ENCODE measurements around the gene TNNI2. TPM values are rescaled to one million over a fixed set of nuclear protein-coding genes. Genes with fewer than 3 reads are reported as not detected.
A peak's percentile ranks its signal among the peaks of the same experiment; 100 is the strongest.

The TNNI2 gene
- total RNA-seq, 4 donors from 2014 or later, result 1.0 TPM; not detected in 3

GRCh38 chr11:1880746-1881441 lies 42.1 kb downstream of the TNNI2 start:
- no peak for ATAC-seq
- H3K4me3 ChIP-seq, result no peak overlapping the region
- peaks cover 0 to 69% (median 48%) of the 10 kb centered on the region in 3 donors for H3K4me1 ChIP-seq
- WGBS, 2 donors (ENCODE audit: low coverage in 1 of 2), result no CpG with 5 or more reads among the region's 9 CpGs
- no peaks in the 10 kb centered on the region for H3K9me3 ChIP-seq
- H3K27ac ChIP-seq, result peak overlapping the region; percentile 21 to 88 (median 80)
- TF ChIP-seq POLR2A (IDR thresholded peaks at IDR 0.05) (no peak), POLR2AphosphoS5 (IDR thresholded peaks at IDR 0.05) (no peak), EP300 (IDR thresholded peaks at IDR 0.05) (no peak)
- TF ChIP-seq, protein P1, sequence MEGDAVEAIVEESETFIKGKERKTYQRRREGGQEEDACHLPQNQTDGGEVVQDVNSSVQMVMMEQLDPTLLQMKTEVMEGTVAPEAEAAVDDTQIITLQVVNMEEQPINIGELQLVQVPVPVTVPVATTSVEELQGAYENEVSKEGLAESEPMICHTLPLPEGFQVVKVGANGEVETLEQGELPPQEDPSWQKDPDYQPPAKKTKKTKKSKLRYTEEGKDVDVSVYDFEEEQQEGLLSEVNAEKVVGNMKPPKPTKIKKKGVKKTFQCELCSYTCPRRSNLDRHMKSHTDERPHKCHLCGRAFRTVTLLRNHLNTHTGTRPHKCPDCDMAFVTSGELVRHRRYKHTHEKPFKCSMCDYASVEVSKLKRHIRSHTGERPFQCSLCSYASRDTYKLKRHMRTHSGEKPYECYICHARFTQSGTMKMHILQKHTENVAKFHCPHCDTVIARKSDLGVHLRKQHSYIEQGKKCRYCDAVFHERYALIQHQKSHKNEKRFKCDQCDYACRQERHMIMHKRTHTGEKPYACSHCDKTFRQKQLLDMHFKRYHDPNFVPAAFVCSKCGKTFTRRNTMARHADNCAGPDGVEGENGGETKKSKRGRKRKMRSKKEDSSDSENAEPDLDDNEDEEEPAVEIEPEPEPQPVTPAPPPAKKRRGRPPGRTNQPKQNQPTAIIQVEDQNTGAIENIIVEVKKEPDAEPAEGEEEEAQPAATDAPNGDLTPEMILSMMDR (IDR thresholded peaks at IDR 0.05), result no peak
- no peaks in the 10 kb centered on the region for H3K27me3 ChIP-seq
- peaks cover 0 to 17% of the 10 kb centered on the region in 2 donors for H3K36me3 ChIP-seq

GRCh38 chr11:1881442-1882264 lies 42.9 kb downstream of the TNNI2 start:
- H3K27ac ChIP-seq, result peak overlapping the region in 3 of 4 donors; percentile 79 to 88 (median 81)

DNA sequence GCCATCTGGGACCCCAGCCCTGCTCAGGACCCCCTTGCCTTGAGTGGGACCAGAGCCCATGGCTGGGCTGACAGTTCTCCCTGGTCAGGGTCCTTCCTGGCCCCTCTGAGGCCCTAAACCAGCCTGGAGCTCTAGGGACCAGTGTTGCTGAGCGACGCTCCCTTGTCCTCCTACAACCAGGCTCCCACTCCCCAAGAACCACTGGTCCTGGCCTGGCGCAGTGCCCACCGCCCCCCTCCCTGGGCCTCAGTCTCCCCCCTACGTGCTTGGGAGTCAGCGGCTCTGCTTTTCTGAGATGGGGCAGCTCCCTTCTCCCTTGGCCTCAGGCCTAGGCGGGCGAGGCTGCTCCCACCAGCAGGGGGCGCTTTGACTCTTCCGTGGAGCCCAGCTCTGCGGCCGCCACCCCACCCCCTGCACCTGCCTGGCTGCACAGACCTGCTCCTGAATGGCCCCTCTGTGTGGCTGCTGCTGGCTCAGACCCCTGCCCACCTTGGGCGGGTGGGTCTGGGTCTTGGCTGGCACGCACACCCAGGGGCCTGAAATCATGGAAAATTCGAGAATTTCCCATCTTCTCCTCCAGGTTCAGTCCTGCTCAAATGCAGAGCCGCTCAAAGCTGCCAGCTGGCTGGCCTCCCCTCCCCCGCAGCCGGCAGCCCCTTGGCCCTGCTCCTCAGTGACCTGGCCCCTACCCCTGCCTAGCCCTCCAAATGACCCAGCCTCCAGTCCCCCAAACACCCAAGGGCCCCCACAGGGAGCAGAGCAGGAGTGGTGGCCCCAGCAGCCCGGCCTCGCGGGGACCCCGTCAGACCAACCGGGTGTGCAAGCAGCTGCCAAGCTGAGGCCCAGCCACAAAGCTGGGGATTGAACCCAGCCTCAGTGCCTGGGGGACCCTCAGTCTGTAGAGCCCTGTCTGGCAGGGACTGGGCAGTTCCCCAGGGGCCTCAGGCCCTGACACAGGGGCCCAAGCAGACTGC lies 43.8 kb downstream of the TNNI2 start:
- no peak for TF ChIP-seq POLR2AphosphoS5 (IDR thresholded peaks at IDR 0.05)
- no peak for TF ChIP-seq POLR2A (IDR thresholded peaks at IDR 0.05)
- TF ChIP-seq EP300 (IDR thresholded peaks at IDR 0.05), result no peak
- TF ChIP-seq, protein P1 (IDR thresholded peaks at IDR 0.05), result peak in 3 of 4 experiments; percentile 88 to 97 (median 96)
- H3K27me3 ChIP-seq, result no peaks in the 10 kb centered on the region
- no peaks in the 10 kb centered on the region for H3K9me3 ChIP-seq
- ATAC-seq, result peak; percentile 83
- peaks cover 0 to 52% (median 32%) of the 10 kb centered on the region in 3 donors for H3K4me1 ChIP-seq
- H3K36me3 ChIP-seq, result peaks cover 0 to 32% of the 10 kb centered on the region in 2 donors
- WGBS, 2 donors (ENCODE audit: low coverage in 1 of 2), result 48% methylated on average over 3 of the region's 23 CpGs; no CpG with 5 or more reads in 1 of the 2 donors
- H3K4me3 ChIP-seq, result peak overlapping the region in 1 of 2 donors; percentile 2
- H3K27ac ChIP-seq, result peak overlapping the region in 3 of 4 donors; percentile 79 to 88 (median 81)

More at GRCh38 chr11:1881442-1882264, 42.9 kb downstream of the TNNI2 start:
- Histone ChIP-seq H3K4me1 (peaks cover 0 to 61% (median 41%) of the 10 kb centered on the region in 3 donors), H3K27me3 (no peaks in the 10 kb centered on the region), H3K4me3 (no peak overlapping the region), H3K9me3 (no peaks in the 10 kb centered on the region), H3K36me3 (peaks cover 0 to 24% of the 10 kb centered on the region in 2 donors)
- TF ChIP-seq EP300 (IDR thresholded peaks at IDR 0.05), result no peak
- TF ChIP-seq, protein P1 (IDR thresholded peaks at IDR 0.05), result no peak
- no peak for TF ChIP-seq POLR2AphosphoS5 (IDR thresholded peaks at IDR 0.05)
- TF ChIP-seq POLR2A (IDR thresholded peaks at IDR 0.05), result no peak
- peak; percentile 20 for ATAC-seq
- WGBS, 2 donors (ENCODE audit: low coverage in 1 of 2), result no CpG with 5 or more reads among the region's 43 CpGs

- Histone ChIP-seq H3K9me3 (no peaks in the 10 kb centered on the region), H3K27me3 (no peaks in the 10 kb centered on the region), H3K4me1 (peaks cover 0 to 44% (median 30%) of the 10 kb centered on the region in 3 donors), H3K36me3 (peaks cover 0 to 42% of the 10 kb centered on the region in 2 donors), H3K4me3 (no peak overlapping the region), H3K27ac (peak overlapping the region in 1 of 4 donors; percentile 88)
- ATAC-seq, result no peak
- WGBS, 2 donors (ENCODE audit: low coverage in 1 of 2), result 46% methylated on average over 2 of the region's 14 CpGs; no CpG with 5 or more reads in 1 of the 2 donors
- TF ChIP-seq POLR2AphosphoS5 (IDR thresholded peaks at IDR 0.05) (no peak), POLR2A (IDR thresholded peaks at IDR 0.05) (no peak), EP300 (IDR thresholded peaks at IDR 0.05) (no peak)
- TF ChIP-seq, protein P1 (IDR thresholded peaks at IDR 0.05), result no peak
Measured at GRCh38 chr11:1883346-1884302, 44.8 kb downstream of the TNNI2 start.

Measured in gastroesophageal sphincter (tissue), 4 donors.